OCI-LY7 (cell line): Measurements from ENCODE around the gene SH2D3A.

Experiments used
- EZH2phosphoT487 ChIP-seq: fragments of 200-600 bp; sonication (generic); IDR thresholded peaks from 2 replicates; pipeline ENCODE4 v1.6.1; 2018; ENCODE audit warnings: low read depth, borderline replicate concordance, mild to moderate bottlenecking, mixed run types, antibody characterized with exemption, low read length, moderate library complexity, mixed read lengths
- TF ChIP-seq, protein P1 (sequence below): fragments of 200-600 bp; sonication (generic); conservative IDR thresholded peaks from 2 replicates; pipeline ENCODE4 v1.5.1; 2014; ENCODE audit warnings: mild to moderate bottlenecking, antibody characterized with exemption, low read length, moderate library complexity, mixed read lengths

- TF ChIP-seq, protein P1, sequence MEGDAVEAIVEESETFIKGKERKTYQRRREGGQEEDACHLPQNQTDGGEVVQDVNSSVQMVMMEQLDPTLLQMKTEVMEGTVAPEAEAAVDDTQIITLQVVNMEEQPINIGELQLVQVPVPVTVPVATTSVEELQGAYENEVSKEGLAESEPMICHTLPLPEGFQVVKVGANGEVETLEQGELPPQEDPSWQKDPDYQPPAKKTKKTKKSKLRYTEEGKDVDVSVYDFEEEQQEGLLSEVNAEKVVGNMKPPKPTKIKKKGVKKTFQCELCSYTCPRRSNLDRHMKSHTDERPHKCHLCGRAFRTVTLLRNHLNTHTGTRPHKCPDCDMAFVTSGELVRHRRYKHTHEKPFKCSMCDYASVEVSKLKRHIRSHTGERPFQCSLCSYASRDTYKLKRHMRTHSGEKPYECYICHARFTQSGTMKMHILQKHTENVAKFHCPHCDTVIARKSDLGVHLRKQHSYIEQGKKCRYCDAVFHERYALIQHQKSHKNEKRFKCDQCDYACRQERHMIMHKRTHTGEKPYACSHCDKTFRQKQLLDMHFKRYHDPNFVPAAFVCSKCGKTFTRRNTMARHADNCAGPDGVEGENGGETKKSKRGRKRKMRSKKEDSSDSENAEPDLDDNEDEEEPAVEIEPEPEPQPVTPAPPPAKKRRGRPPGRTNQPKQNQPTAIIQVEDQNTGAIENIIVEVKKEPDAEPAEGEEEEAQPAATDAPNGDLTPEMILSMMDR, result no peak
- no peak for TF ChIP-seq EZH2phosphoT487
Measured at GRCh38 chr19:6767357-6768235, at the start of gene SH2D3A.
